Esophagus muscularis mucosa (tissue), 4 donors: Measurements from ENCODE around the gene ANXA4. TPM values are rescaled to one million over a fixed set of nuclear protein-coding genes. Genes with fewer than 3 reads are reported as not detected.

Experiments
- DNase-seq: peaks from one replicate; pipeline ENCODE4 v3.0.0-alpha.2; 2017; ENCODE audit errors: extremely low spot score
- H3K27ac ChIP-seq, 4 donors: fragments of 200-600 bp; sonication (generic); replicated peaks in 1 of 4; 1 replicate in 3 of 4; 2 replicates in 1 of 4; pipeline ENCODE4 v1.5.1; 2016 to 2019; ENCODE audit warnings: mild to moderate bottlenecking in 1 of 4
- H3K27me3 ChIP-seq, 4 donors: fragments of 200-600 bp; sonication (generic); one replicate each; pipeline versions ENCODE4 v1.5.1 to v1.6.0; 2016 to 2019
- H3K36me3 ChIP-seq, 4 donors: fragments of 200-600 bp; sonication (generic); one replicate each; pipeline ENCODE4 v1.5.1; 2016 to 2019
- H3K4me1 ChIP-seq, 4 donors: fragments of 200-600 bp; sonication (generic); one replicate each; pipeline ENCODE4 v1.5.1; 2016 to 2019
- H3K4me3 ChIP-seq, 4 donors: fragments of 200-600 bp; sonication (generic); 1 replicate in 2 of 4; 2 replicates in 2 of 4; pipeline ENCODE4 v1.5.1; 2016 to 2019; ENCODE audit warnings: mild to moderate bottlenecking in 4 of 4, moderate library complexity in 1 of 4
- H3K9me3 ChIP-seq, 4 donors: fragments of 200-600 bp; sonication (generic); 1 replicate in 3 of 4; 2 replicates in 1 of 4; pipeline ENCODE4 v1.5.1; 2016 to 2019
- CTCF ChIP-seq, 3 experiments: fragments of 200-600 bp in 2 of 3; fragments of 450-650 bp in 1 of 3; sonication (generic) in 2 of 3; IDR thresholded peaks; one replicate each; pipeline ENCODE4 v1.5.1; 2017 to 2019; ENCODE audit warnings: antibody characterized with exemption in 3 of 3, mild to moderate bottlenecking in 2 of 3, moderate library complexity in 1 of 3
- EP300 ChIP-seq: sonication (generic); formaldehyde crosslinking; IDR thresholded peaks from one replicate; pipeline ENCODE4 v1.6.1; 2017; ENCODE audit warnings: antibody characterized with exemption
- POLR2A ChIP-seq: fragments of 450-650 bp; IDR thresholded peaks from one replicate; pipeline ENCODE4 v1.6.1; 2017; ENCODE audit warnings: antibody characterized with exemption, moderate library complexity, mild to moderate bottlenecking, low read depth
- POLR2AphosphoS5 ChIP-seq, 2 donors: sonication (generic); formaldehyde crosslinking; IDR thresholded peaks; one replicate each; pipeline ENCODE4 v1.6.1; 2017; ENCODE audit warnings: antibody characterized with exemption in 2 of 2
- WGBS: methylation state at CpG from one replicate; pipeline ENCODE4 v1.1.5; 2018; 5-methylcytosine and 5-hydroxymethylcytosine counted together
- intact Hi-C: fragments of 100-400 bp; cut with DNase I; formaldehyde crosslinking; loops from one replicate; pipeline ENCODE4 v1.15.1; 2023
- total RNA-seq, 4 donors: library from RNA; depleted of rRNA; stranded (reverse); fragments of >200 nt; gene quantifications; one replicate each; pipeline versions ENCODE4 v1.1.0 to v1.2.1, GENCODE V29; 2016

Gene ANXA4
- total RNA-seq, 4 donors from 2014 or later, result 44.9 to 94.8 (median 58.5) TPM

DNA sequence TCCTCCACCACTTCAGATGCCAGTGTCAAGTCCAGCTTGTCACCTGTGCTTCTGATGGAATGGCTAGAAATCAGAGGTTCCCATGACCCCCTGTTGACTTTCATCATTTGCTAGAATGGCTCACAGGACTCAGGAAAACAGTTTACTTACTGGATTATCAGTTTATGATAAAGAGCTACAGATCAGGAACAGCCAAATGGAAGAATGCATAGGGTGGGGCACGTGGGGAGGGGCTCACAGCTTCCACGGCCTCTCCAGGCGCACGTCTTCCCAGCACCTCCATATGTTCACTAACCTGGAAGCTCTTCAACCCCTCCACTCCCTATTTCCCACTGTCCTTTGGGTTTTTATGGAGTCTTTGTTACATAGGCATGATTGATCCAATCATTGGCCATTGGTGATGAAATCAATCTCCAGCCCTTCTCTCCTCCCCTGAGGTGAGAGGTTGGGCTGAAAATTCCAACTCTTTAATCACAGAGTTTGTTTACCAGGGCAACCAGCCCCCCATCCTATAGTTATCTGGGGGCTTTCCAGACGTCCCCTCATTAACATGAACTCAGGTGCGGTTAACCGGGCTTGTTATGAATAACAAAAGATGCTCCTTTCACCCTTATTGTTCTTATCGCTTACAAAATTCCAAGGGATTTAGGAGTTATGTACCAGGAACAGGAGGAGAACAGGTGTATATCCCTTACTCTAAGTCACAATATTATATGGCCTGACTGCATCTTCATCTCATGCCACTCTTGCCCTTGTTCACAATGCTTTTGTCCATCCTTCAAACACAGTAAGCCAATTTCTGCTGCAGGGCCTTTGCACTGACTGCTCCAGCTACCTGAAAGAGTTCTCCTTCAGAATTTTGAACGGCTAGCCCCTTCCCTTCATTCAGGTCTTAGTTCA is 35.2 kb downstream of the ANXA4 start:
- no peak overlapping the region for H3K27ac ChIP-seq
- H3K4me1 ChIP-seq, result peaks cover 0 to 30% (median 16%) of the 10 kb centered on the region in 4 donors
- intact Hi-C loops, result no loop called here
- H3K36me3 ChIP-seq, result peaks cover 0 to 4% (median 0%) of the 10 kb centered on the region in 4 donors
- no peak overlapping the region for H3K4me3 ChIP-seq
- no peaks in the 10 kb centered on the region for H3K9me3 ChIP-seq
- TF ChIP-seq POLR2A (no peak), CTCF (IDR thresholded peaks at IDR 0.05) (no peak), EP300 (no peak), POLR2AphosphoS5 (IDR thresholded peaks at IDR 0.05) (no peak)
- DNase-seq, result no peak
- no peaks in the 10 kb centered on the region for H3K27me3 ChIP-seq
- WGBS, result 92% methylated on average over 9 of the region's 9 CpGs

GRCh38 chr2:69777786-69778105 is 35.8 kb downstream of the ANXA4 start:
- Histone ChIP-seq H3K27me3 (no peaks in the 10 kb centered on the region), H3K4me3 (no peak overlapping the region), H3K9me3 (no peaks in the 10 kb centered on the region), H3K36me3 (peaks cover 0 to 4% (median 0%) of the 10 kb centered on the region in 4 donors), H3K27ac (no peak overlapping the region), H3K4me1 (peaks cover 0 to 24% (median 12%) of the 10 kb centered on the region in 4 donors)
- intact Hi-C loops, result no loop called here
- no peak for DNase-seq
- no peak for TF ChIP-seq EP300
- TF ChIP-seq POLR2A, result no peak
- no peak for TF ChIP-seq POLR2AphosphoS5 (IDR thresholded peaks at IDR 0.05)
- no peak for TF ChIP-seq CTCF (IDR thresholded peaks at IDR 0.05)
- 84% methylated on average over 4 of the region's 4 CpGs for WGBS

- WGBS, result 88% methylated on average over 5 of the region's 5 CpGs
- DNase-seq, result peak; percentile 42
- intact Hi-C loops, result no loop called here
- H3K4me3 ChIP-seq, result no peak overlapping the region
- no peaks in the 10 kb centered on the region for H3K9me3 ChIP-seq
- H3K4me1 ChIP-seq, result peaks cover 0 to 12% (median 5%) of the 10 kb centered on the region in 4 donors
- no peak for TF ChIP-seq EP300
- no peak for TF ChIP-seq CTCF (IDR thresholded peaks at IDR 0.05)
- no peak for TF ChIP-seq POLR2A
- TF ChIP-seq POLR2AphosphoS5 (IDR thresholded peaks at IDR 0.05), result no peak
- H3K27ac ChIP-seq, result no peak overlapping the region
- H3K36me3 ChIP-seq, result peaks cover 0 to 4% (median 0%) of the 10 kb centered on the region in 4 donors
- H3K27me3 ChIP-seq, result no peaks in the 10 kb centered on the region
These were observed 37.5 kb downstream of the ANXA4 start for GRCh38 chr2:69779258-69780001.

DNA sequence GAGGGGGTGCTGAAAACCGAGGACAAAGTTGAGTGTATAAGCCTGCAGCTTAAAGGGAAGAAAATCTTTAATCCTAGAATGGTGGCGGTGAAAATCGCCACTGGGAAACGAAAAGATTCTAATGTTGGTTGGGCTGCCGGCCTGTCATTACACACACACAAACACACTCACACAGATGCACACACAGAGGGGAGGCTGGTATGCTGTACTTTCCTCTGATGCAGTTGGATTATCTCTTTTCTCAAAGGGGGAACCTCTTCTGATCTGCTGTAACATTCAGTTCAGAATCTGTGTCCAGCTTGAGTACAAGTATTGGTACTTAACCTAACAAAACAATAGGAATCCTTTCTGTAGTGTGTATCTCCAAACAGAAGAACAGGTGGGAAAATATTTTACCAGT is 39.0 kb downstream of the ANXA4 start:
- Histone ChIP-seq H3K4me3 (no peak overlapping the region), H3K36me3 (peaks cover 0 to 5% (median 4%) of the 10 kb centered on the region in 4 donors), H3K27ac (no peak overlapping the region), H3K27me3 (no peaks in the 10 kb centered on the region), H3K9me3 (no peaks in the 10 kb centered on the region), H3K4me1 (peaks cover 0 to 1% (median 0%) of the 10 kb centered on the region in 4 donors)
- WGBS, result 70% methylated on average over 5 of the region's 5 CpGs
- TF ChIP-seq POLR2A (no peak), EP300 (no peak), POLR2AphosphoS5 (IDR thresholded peaks at IDR 0.05) (no peak), CTCF (IDR thresholded peaks at IDR 0.05) (no peak)
- intact Hi-C loops, result no loop called here
- DNase-seq, result peak; percentile 26
